ENCODE results near the gene POP4.

GRCh38 chr19:29640231-29640630, 34.1 kb downstream of the POP4 start:
- TF ChIP-seq CTCF (IDR thresholded peaks at IDR 0.05; ENCODE audit: borderline replicate concordance, extremely low read depth, low read length, poor library complexity, severe bottlenecking), result no peak
- TF ChIP-seq EZH2 (IDR thresholded peaks at IDR 0.05; ENCODE audit: borderline replicate concordance, low read depth, low read length, severe bottlenecking), result no peak

Data from DND-41 (cell line).